Measurements from ENCODE around the gene NR3C1.

DNA sequence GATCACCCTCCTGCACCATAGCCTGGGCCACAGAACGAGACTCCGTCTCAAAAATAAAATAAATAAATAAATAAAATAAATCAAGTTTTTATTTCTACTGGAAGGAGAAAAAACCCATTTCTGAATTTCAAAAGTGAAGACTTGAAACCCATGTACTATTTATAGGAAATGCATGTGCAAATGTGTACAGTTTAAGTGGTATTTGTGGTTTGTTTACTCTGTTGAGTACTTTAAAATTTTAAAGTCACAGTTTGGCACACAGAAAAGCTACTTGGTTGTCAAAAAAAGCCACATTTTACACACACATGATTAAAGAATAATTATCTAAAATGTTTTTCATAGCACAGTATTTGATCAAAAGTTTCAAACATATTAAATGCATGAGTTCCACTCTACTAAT, 43.6 kb downstream of the NR3C1 start:
- TF ChIP-seq, protein P1, sequence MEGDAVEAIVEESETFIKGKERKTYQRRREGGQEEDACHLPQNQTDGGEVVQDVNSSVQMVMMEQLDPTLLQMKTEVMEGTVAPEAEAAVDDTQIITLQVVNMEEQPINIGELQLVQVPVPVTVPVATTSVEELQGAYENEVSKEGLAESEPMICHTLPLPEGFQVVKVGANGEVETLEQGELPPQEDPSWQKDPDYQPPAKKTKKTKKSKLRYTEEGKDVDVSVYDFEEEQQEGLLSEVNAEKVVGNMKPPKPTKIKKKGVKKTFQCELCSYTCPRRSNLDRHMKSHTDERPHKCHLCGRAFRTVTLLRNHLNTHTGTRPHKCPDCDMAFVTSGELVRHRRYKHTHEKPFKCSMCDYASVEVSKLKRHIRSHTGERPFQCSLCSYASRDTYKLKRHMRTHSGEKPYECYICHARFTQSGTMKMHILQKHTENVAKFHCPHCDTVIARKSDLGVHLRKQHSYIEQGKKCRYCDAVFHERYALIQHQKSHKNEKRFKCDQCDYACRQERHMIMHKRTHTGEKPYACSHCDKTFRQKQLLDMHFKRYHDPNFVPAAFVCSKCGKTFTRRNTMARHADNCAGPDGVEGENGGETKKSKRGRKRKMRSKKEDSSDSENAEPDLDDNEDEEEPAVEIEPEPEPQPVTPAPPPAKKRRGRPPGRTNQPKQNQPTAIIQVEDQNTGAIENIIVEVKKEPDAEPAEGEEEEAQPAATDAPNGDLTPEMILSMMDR (IDR thresholded peaks at IDR 0.05) = no peak
- no peak for TF ChIP-seq POLR2A (IDR thresholded peaks at IDR 0.05)
